ENCODE measurements around the gene AKAP3. TPM values are rescaled to one million over a fixed set of nuclear protein-coding genes. Genes with fewer than 3 reads are reported as not detected.

AKAP3 gene
- total and polyA plus RNA-seq, 2 of the 8 experiments (the other 6 are each of a cell fraction or from before 2014, with no cell fraction given): 0.54 to 1.0 TPM

DNA sequence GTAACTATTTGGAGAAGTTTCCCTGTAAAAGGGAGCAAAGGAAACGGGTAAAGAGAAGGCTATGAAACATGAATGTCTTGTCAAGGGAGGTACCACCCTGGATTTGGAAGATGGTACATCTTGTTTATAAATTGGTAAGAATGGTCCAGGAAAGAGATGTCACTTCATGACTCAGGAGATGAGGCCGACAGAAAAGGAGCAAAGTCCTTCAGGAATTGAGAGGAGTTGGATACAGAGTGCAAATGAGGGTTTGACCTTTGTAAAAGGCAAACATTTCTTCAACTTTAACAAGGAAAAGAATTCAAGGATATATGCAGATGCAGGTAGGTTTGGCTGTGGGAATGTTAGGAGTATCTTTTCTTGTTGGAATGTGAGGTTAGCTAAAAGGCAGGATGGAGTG is 30.9 kb upstream of the AKAP3 start:
- H3K23me2 ChIP-seq (ENCODE audit: low read depth, low read length): no peaks in the 10 kb centered on the region
- DNase-seq (ENCODE audit: low read depth in 1 of 2, low spot score in 2 of 2): no peak
- CTCF ChIA-PET (ENCODE audit: partially characterized antibody): interaction anchor here (1.0 kb wide), 1 partner anchor 100 kb away, joined by 3 read pairs; no protein-coding TSS in a partner anchor
- TF ChIP-seq CTBP2 (IDR thresholded peaks at IDR 0.05; ENCODE audit: borderline replicate concordance, insufficient read depth, insufficient read length, low read length) (no peak), SUZ12 (IDR thresholded peaks at IDR 0.05; ENCODE audit: low read length) (no peak), POU5F1 (IDR thresholded peaks at IDR 0.05; ENCODE audit: low read depth, low read length) (no peak), SP2 (IDR thresholded peaks at IDR 0.05; ENCODE audit: low read length) (no peak), CBX8 (IDR thresholded peaks at IDR 0.05; ENCODE audit: borderline replicate concordance, low read depth, low read length) (no peak), SIN3A (conservative IDR thresholded peaks at IDR 0.05 in 1 of 2, IDR thresholded peaks at IDR 0.05 in 1 of 2; ENCODE audit: low read depth in 1 of 2, low read length in 2 of 2) (no peak), SIRT6 (IDR thresholded peaks at IDR 0.05; ENCODE audit: low read length) (no peak), NRF1 (IDR thresholded peaks at IDR 0.05; ENCODE audit: low read depth, low read length) (no peak), CEBPB (IDR thresholded peaks at IDR 0.05; ENCODE audit: low read depth, low read length) (no peak), TAF1 (IDR thresholded peaks at IDR 0.05; ENCODE audit: low read depth, low read length) (no peak), RFX5 (IDR thresholded peaks at IDR 0.05; ENCODE audit: borderline replicate concordance, low read depth, low read length) (no peak), TCF12 (IDR thresholded peaks at IDR 0.05; ENCODE audit: low read depth, low read length) (no peak)
- TF ChIP-seq, protein P1, sequence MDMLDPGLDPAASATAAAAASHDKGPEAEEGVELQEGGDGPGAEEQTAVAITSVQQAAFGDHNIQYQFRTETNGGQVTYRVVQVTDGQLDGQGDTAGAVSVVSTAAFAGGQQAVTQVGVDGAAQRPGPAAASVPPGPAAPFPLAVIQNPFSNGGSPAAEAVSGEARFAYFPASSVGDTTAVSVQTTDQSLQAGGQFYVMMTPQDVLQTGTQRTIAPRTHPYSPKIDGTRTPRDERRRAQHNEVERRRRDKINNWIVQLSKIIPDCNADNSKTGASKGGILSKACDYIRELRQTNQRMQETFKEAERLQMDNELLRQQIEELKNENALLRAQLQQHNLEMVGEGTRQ (IDR thresholded peaks at IDR 0.05; ENCODE audit: low read length): no peak

More for the DNA sequence above, 30.9 kb upstream of the AKAP3 start:
- no peak overlapping the region for H2BK120ac ChIP-seq (replicated peaks; ENCODE audit: low read depth, low read length)
- 89% methylated on average over 2 of the region's 2 CpGs; no CpG with 5 or more reads in 1 of the 2 experiments for WGBS, 2 experiments (ENCODE audit: extremely low coverage in 1 of 2, insufficient coverage in 1 of 2, insufficient read length in 1 of 2, insufficient replicate concordance in 2 of 2, low coverage in 1 of 2, low lambda C conversion rate in 2 of 2, missing lambda C conversion rate in 1 of 2)
- no peak overlapping the region for H3K18ac ChIP-seq (ENCODE audit: extremely low read depth, low read length)
- H2AK5ac ChIP-seq (ENCODE audit: low read depth, low read length): no peak overlapping the region
- H3K79me2 ChIP-seq (ENCODE audit: control insufficient read depth in 1 of 2, insufficient read depth in 2 of 2, low read length in 2 of 2): no peaks in the 10 kb centered on the region
- no peak overlapping the region for H3K4ac ChIP-seq (replicated peaks; ENCODE audit: insufficient read length, low read depth, low read length)
- no peaks in the 10 kb centered on the region for H3K4me1 ChIP-seq (replicated peaks in 1 of 4; ENCODE audit: control insufficient read depth in 3 of 4, insufficient read depth in 4 of 4, low read length in 3 of 4)
- H2BK15ac ChIP-seq (ENCODE audit: low read length): no peak overlapping the region
- no peak overlapping the region for H3K56ac ChIP-seq (replicated peaks; ENCODE audit: insufficient read length, low read depth, low read length)
- no peaks in the 10 kb centered on the region for H3K79me1 ChIP-seq (ENCODE audit: low read depth, low read length)
- no peak overlapping the region for H2AFZ ChIP-seq (ENCODE audit: low read length)
- no peak overlapping the region for H3K4me3 ChIP-seq (ENCODE audit: extremely low read depth in 1 of 4, insufficient read depth in 2 of 4, low read depth in 3 of 4, low read length in 4 of 4)
- no peak overlapping the region for H3K14ac ChIP-seq (ENCODE audit: insufficient read length)
- no peak overlapping the region for H3K4me2 ChIP-seq (ENCODE audit: insufficient read depth in 1 of 2, low read depth in 2 of 2, low read length in 2 of 2)
- H2BK5ac ChIP-seq (ENCODE audit: low read depth, low read length): no peak overlapping the region
- no peak overlapping the region; the same call in 1 of the 2 replicates for H2BK20ac ChIP-seq (ENCODE audit: low read length)
- no peak overlapping the region for H3K23ac ChIP-seq (ENCODE audit: insufficient read length)
- no peak overlapping the region for H2BK12ac ChIP-seq (ENCODE audit: low read depth, low read length)
- no peak overlapping the region for H4K5ac ChIP-seq (ENCODE audit: insufficient read length, low read depth, low read length)
- no peaks in the 10 kb centered on the region for H3K9me3 ChIP-seq (ENCODE audit: insufficient read depth in 2 of 2, low read depth in 1 of 2, low read length in 1 of 2)
- no peak overlapping the region for H3K27ac ChIP-seq (ENCODE audit: low read depth, low read length)
- no peak overlapping the region for H3K9ac ChIP-seq (replicated peaks in 1 of 4; ENCODE audit: extremely low read depth in 1 of 4, low read depth in 3 of 4, low read length in 3 of 4)
- no peak overlapping the region for H4K8ac ChIP-seq (ENCODE audit: extremely low read depth, insufficient read depth, low read length)
- POLR2A ChIA-PET (ENCODE audit: partially characterized antibody): interaction anchor here (1.4 kb wide), 1 partner anchor 15 kb away, joined by 4 read pairs; no protein-coding TSS in a partner anchor
- H4K91ac ChIP-seq (replicated peaks; ENCODE audit: insufficient read length, low read length): no peak overlapping the region
- H3K27me3 ChIP-seq (replicated peaks in 1 of 4; ENCODE audit: control insufficient read depth in 3 of 4, extremely low read depth in 1 of 4, insufficient read depth in 3 of 4, low read length in 3 of 4): no peaks in the 10 kb centered on the region
- FAIRE-seq: no peak
- H4K20me1 ChIP-seq (replicated peaks in 1 of 2; ENCODE audit: control insufficient read depth in 1 of 2, insufficient read depth in 2 of 2, low read length in 2 of 2): peaks cover 0 to 2% of the 10 kb centered on the region in 2 experiments
- H3K36me3 ChIP-seq (ENCODE audit: control insufficient read depth in 2 of 4, insufficient read depth in 4 of 4, low read length in 3 of 4): peaks cover 0 to 23% (median 9%) of the 10 kb centered on the region in 4 experiments; a peak in 5 of 8 replicates
